Hindlimb muscle (tissue), 1 donor: ENCODE data around the gene ERVK3-1. TPM values are rescaled to one million over a fixed set of nuclear protein-coding genes. Genes with fewer than 3 reads are reported as not detected.
A peak's percentile ranks its signal among the peaks of the same experiment; 100 is the strongest.
"Not testable (repeated sequence)": the region's sequence is repeated elsewhere in the genome, so short reads cannot be mapped to it uniquely, and the experiment has no call there.

Experiments
- DNase-seq: peaks from one replicate; pipeline ENCODE4 v3.0.0-alpha.2; 2013
- polyA plus RNA-seq: library from polyadenylated mRNA; unstranded; fragments of 120-200 nt; gene quantifications from one replicate; pipeline ENCODE4 v1.2.1, GENCODE V29; 2013; ENCODE audit not compliant: insufficient read length

ERVK3-1 gene
- polyA plus RNA-seq, result 33.0 TPM

DNA sequence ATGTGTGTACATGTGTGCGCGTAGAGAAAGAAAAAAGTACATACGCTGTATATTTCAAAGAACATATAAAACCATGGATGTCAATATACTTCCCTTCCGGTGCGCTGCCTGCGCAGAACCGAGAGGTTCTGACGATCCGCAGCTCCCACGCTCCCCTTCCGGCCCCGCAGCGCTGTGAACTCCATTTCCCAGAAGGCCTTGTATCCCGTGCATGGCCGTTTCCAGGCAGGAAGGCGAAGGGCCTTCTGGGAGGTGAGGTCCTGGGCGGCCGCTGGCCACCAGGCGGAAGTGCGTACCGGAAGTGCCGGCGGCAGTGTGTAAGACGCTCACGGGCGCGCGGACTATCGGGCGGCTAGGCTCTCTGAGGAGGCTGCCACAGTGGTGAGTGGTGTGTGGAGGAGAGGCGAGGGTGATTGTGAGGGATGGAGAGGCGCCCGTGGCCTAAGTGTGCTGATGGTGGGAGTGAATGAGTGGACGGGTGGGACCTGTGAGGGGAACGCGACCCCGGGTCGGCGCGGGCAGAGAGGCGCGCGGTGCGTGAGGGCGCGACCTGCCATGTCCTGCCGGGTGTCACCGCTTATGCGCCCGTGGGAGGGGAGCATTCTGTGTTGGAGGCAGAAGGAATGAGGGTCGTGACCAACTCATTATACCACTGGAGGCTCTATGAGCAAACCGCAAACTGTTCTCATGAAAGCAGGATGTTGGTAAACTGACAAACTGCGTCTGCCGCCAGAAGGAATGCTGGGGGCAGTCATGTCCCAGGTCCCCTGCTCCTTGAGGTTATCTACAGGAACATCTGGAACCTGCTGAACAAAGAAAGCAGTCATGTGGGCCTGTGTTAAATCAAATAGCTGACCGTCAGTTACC is at the start of gene ERVK3-1:
TSS of gene ERVK3-1 (plus strand) at position 313 of the 867 bp plus-strand sequence. CDS start 6,792 bp downstream, outside the sequence.
- peak; percentile 96 for DNase-seq

DNA sequence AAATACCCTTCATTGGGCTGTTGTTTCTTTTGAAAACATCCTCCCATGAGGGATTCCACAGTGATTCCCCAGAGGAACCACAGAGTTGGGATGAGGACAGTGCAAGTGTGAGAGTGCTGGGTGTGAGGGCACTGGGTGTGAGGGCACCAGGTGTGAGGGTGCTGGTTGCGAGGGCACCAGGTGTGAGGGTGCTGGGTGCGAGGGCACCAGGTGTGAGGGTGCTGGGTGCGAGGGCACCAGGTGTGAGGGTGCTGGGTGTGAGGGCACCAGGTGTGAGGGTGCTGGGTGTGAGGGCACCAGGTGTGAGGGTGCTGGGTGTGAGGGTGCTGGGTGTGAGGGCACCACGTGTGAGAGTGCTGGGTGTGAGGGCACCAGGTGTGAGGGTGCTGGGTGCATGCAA is 46.9 kb upstream of the ERVK3-1 start:
- not testable (repeated sequence) for DNase-seq

GRCh38 chr19:58261600-58261967 is 43.6 kb upstream of the ERVK3-1 start:
- no peak for DNase-seq

DNA sequence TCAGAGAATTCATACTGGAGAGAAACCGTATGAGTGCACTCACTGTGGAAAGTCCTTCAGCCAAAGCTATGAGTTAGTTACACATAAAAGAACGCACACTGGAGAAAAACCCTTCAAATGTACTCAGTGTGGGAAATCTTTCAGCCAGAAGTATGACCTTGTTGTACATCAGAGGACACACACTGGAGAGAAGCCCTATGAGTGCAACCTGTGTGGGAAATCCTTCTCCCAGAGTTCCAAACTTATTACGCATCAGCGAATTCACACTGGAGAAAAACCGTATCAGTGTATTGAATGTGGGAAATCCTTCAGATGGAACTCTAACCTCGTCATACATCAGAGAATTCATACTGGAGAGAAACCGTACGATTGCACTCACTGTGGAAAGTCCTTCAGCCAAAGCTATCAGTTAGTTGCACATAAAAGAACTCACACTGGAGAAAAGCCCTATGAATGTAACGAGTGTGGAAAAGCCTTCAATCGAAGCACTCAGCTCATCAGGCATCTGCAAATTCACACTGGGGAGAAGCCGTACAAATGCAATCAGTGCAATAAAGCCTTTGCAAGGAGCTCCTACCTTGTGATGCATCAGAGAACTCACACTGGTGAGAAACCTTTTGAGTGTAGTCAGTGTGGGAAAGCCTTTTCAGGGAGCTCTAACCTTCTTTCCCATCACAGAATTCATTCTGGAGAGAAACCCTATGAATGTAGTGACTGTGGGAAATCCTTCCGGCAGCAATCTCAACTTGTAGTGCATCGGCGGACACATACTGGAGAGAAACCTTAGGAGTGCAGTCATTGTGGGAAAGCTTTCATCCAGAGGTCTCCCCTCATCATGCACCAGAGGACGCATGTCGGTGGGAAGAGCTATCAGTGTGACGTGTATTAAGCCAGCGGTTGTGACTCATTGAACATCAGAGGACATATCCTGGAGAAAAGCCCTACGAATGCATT is 42.9 kb upstream of the ERVK3-1 start:
- DNase-seq, result no peak

DNA sequence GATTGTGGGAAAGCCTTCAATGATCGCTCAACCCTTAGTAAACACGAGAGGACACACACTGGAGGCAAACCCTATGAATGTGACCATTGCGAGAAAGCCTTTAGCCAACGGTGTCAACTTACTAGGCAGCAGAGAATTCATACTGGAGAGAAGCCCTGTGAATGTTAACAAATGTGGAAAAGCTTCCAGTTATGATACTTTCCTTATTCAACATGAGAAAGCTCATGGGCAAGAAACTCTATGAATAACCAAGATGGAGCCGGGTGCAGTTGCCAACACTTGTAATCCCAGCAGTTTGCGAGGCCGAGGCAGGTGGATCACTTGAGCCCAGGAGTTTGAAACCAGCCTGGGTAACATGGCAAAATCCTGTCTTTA is 42.3 kb upstream of the ERVK3-1 start:
- no peak for DNase-seq

GRCh38 chr19:58265100-58265499 is 40.1 kb upstream of the ERVK3-1 start:
- no peak for DNase-seq

- no peak for DNase-seq
Observed at GRCh38 chr19:58268344-58268743, 36.8 kb upstream of the ERVK3-1 start.

GRCh38 chr19:58274771-58275201 is 30.4 kb upstream of the ERVK3-1 start:
- no peak for DNase-seq

DNA sequence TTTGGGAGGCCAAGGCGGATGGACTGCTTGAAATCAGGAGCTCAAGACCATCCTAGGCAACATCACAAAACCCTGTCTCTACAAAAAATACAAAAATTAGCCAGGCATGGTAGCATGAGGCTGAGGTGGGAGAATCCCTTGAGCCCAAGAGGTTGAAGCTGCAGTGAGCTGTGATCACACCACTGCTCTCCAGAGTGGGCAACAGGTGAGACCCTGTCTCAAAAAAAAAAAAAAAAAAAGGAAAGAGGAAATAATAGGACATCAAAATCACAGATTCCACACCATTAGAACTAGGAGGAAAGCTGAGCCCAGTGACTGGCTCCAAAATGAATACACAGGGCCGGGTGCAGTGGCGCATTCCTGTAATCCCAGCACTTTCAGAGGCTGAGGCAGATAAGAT is 29.6 kb upstream of the ERVK3-1 start:
- DNase-seq, result no peak

GRCh38 chr19:58277197-58277596 is 28.0 kb upstream of the ERVK3-1 start:
- DNase-seq, result no peak

- no peak for DNase-seq
Observed at GRCh38 chr19:58277748-58278540, 27.2 kb upstream of the ERVK3-1 start.

GRCh38 chr19:58278541-58279041 is 26.6 kb upstream of the ERVK3-1 start, which contains the start of gene ZNF8:
ZNF8 (plus strand) TSS chr19:58278955; CDS start chr19:58279082, 127 bp downstream.
- DNase-seq, result peak; percentile 97

DNA sequence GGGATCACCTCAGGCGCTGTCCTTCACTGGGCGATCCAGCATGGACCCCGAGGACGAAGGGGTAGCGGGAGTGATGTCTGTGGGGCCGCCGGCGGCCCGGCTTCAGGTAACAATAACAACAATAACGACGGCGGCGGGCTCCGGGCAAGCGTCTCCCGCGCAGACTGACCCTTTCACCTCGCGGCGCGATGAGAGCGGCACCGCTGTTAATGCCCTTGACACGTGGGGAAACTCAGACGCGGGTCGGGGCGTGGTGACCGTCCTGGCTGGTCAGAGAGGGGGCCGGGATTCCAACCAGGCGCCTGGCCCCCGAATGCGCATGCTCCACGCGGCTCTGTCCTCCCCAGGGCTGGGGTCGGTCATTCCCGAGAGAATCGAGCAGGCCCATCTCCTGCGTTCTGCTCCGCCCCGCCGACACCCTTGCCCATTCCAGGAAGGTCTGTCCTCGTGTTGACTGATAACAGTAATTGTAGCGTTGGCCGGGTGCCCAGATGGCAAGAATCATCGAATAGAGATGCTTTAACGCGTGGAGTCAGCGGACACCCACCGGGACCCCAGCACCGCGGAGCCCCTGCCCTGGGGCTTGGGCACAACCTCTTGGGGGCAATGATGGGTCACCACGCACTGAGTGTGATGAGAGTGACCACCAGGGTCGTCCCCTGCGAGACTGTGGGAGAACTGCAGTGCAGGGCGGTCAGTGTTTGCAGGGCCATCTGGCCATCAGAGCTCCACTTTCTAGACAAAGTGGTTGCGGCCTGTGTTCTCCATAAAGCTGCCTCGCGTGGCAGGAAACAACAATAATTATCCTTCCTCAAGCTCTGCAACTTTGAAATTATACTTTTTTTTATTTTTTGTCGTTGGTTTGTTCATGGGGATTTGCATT is 25.9 kb upstream of the ERVK3-1 start:
- peak; percentile 64 for DNase-seq

DNA sequence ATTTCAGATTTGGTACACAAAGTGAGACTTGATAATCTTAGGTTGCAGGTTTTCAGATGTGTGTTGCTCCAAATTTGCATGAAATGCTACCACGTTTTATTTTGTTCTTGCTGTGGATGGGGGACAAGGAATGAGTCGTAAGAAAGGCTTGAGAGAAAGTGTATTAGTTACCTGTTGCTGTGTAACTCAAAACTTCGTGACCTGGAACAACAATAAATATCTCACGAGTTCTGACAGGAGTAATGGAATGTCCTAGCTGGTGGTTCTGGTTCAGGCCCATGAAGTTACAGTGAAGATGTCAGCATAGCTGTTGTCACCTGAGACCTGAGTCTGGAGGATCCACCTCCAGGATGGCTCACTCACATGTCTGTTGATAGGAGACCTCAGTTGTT is 25.3 kb upstream of the ERVK3-1 start:
- DNase-seq, result no peak

- DNase-seq, result peak; percentile 34
Observed at GRCh38 chr19:58284199-58284598, 21.0 kb upstream of the ERVK3-1 start.

GRCh38 chr19:58291943-58292342 is 13.2 kb upstream of the ERVK3-1 start:
- DNase-seq, result no peak

GRCh38 chr19:58294743-58295374 is 10.3 kb upstream of the ERVK3-1 start:
- DNase-seq, result no peak

GRCh38 chr19:58296104-58296503 is 9.1 kb upstream of the ERVK3-1 start:
- no peak for DNase-seq

DNA sequence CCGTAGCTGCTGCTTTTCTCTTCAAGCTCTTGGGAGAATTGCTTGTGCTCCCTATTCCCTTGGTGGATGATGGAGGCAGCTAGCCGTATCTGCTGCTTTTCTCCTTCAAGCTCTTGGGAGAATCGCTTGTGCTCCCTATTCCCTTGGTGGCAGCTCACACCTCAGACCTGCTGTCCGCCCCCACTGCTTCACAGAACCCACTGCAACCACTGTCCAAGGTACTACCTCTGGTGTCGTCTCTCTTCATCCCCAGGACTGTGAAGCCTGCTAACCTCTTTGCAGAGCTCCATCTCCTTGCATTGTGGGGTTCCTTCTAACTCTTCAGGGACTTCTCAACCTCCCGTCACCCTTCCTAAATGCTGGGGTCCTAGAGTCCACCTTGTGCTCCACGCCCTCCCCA is 4.6 kb upstream of the ERVK3-1 start:
- DNase-seq, result no peak

- DNase-seq, result no peak
Observed at GRCh38 chr19:58304255-58304654, 922 bp upstream of the ERVK3-1 start.

DNA sequence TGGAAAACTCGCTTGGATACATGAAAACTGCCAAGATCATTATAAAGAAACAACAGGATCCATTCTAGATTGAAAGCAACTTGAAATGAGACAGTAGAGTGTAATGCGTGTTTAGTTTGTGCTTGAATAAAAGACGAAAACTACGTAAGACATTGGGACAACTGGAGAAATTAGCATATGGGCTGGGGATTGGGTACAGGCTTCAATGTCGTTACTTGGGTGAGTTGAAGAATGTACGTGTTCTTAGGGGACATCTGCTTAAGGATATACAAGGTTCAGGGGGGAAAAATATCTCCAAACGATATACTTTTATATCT is 471 bp upstream of the ERVK3-1 start:
- DNase-seq, result no peak
